ENCODE results near the gene TFF2.

GRCh38 chr21:42314616-42315295 is 36.0 kb downstream of the TFF2 start:
- TF ChIP-seq CTCF (IDR thresholded peaks at IDR 0.05 in 8 of 11, conservative IDR thresholded peaks at IDR 0.05 in 3 of 11) = no peak
- no peak for TF ChIP-seq POLR2AphosphoS5 (IDR thresholded peaks at IDR 0.05)
- TF ChIP-seq POLR2A (IDR thresholded peaks at IDR 0.05) = no peak

Measured in spleen (tissue), 7 donors.